HG03378 (cell line): Measurements from ENCODE around the gene METRN.
"Not testable (repeated sequence)": the region's sequence is repeated elsewhere in the genome, so short reads cannot be mapped to it uniquely, and the experiment has no call there.

ENCODE experiments used
- ATAC-seq: cut with Tn5 transposase; IDR thresholded peaks from one replicate; pipeline ENCODE4 v1.9.1; 2021; ENCODE audit warnings: mild to moderate bottlenecking, moderate library complexity; ENCODE audit not compliant: unreplicated experiment

METRN gene

GRCh38 chr16:708019-708418 is 6.9 kb upstream of the METRN start:
- no peak for ATAC-seq

GRCh38 chr16:708959-709358 is 6.0 kb upstream of the METRN start:
- ATAC-seq = no peak

- ATAC-seq = no peak
Measured at GRCh38 chr16:709566-710499, 5.1 kb upstream of the METRN start.

GRCh38 chr16:710500-711075 is 4.3 kb upstream of the METRN start:
- ATAC-seq = no peak

- ATAC-seq = no peak
Measured at GRCh38 chr16:711084-711483, 3.8 kb upstream of the METRN start.

GRCh38 chr16:711548-712320 is 3.2 kb upstream of the METRN start:
- ATAC-seq = no peak

- ATAC-seq = not testable (repeated sequence)
Measured at GRCh38 chr16:712740-713250, 2.1 kb upstream of the METRN start.

- ATAC-seq = no peak
Measured at GRCh38 chr16:714079-714478, 839 bp upstream of the METRN start.

- no peak for ATAC-seq
Measured at GRCh38 chr16:715477-716199, 720 bp downstream of the METRN start.

GRCh38 chr16:716200-716568 is 1.3 kb downstream of the METRN start:
- no peak for ATAC-seq

- ATAC-seq = no peak
Measured at GRCh38 chr16:716768-717325, 1.9 kb downstream of the METRN start.

GRCh38 chr16:717450-718245 is 2.7 kb downstream of the METRN start:
- ATAC-seq = no peak

- ATAC-seq = no peak
Measured at GRCh38 chr16:718389-718788, 3.5 kb downstream of the METRN start.

- ATAC-seq = no peak
Measured at GRCh38 chr16:718922-719321, 4.0 kb downstream of the METRN start.

- ATAC-seq = no peak
Measured at GRCh38 chr16:719815-720446, 5.0 kb downstream of the METRN start.

- ATAC-seq = peak; percentile 3
Measured at GRCh38 chr16:720447-720989, 5.6 kb downstream of the METRN start.

- peak; percentile 33 for ATAC-seq
Measured at GRCh38 chr16:720990-721764, 6.3 kb downstream of the METRN start, which contains the start of gene ANTKMT. ANTKMT (plus strand) TSS chr16:721146; CDS start chr16:721275, 129 bp downstream.
